A549 (cell line): ENCODE measurements around the gene DYSF.

Experiments
- CBX8 ChIP-seq: fragments of 200-600 bp; sonication (generic); IDR thresholded peaks from 2 replicates; pipeline ENCODE4 v1.6.1; 2016
- CTCF ChIP-seq: fragments of >200 bp; sonication (Bioruptor Twin); formaldehyde crosslinking; IDR thresholded peaks from 3 replicates; pipeline ENCODE4 v1.5.1; 2016
- EP300 ChIP-seq, 2 experiments: fragments of >200 bp; sonication (Bioruptor Twin); formaldehyde crosslinking; IDR thresholded peaks; 2 replicates in 1 of 2; 3 replicates in 1 of 2; pipeline ENCODE4 v1.6.1; 2016 to 2017
- JUN ChIP-seq, 2 experiments: fragments of >200 bp; sonication (Bioruptor Twin); formaldehyde crosslinking; IDR thresholded peaks; 2 replicates in 1 of 2; 3 replicates in 1 of 2; pipeline ENCODE4 v1.6.1; 2016 to 2017
- JUNB ChIP-seq: fragments of >200 bp; sonication (Bioruptor Twin); formaldehyde crosslinking; IDR thresholded peaks from 2 replicates; pipeline ENCODE4 v1.6.1; 2016
- POLR2A ChIP-seq: IDR thresholded peaks from 2 replicates; pipeline ENCODE4 v1.6.1; 2012; ENCODE audit warnings: mild to moderate bottlenecking, low read length
- RNF2 ChIP-seq: fragments of 200-600 bp; sonication (generic); IDR thresholded peaks from 2 replicates; pipeline ENCODE4 v1.6.1; 2016; ENCODE audit warnings: low read depth, mild to moderate bottlenecking, antibody characterized with exemption, moderate library complexity, borderline replicate concordance
- SREBF2 ChIP-seq: fragments of 450-650 bp; IDR thresholded peaks from 2 replicates; pipeline ENCODE4 v1.6.1; 2014; ENCODE audit warnings: mild to moderate bottlenecking, moderate library complexity

- TF ChIP-seq CTCF = no peak
- no peak for TF ChIP-seq RNF2
- no peak for TF ChIP-seq POLR2A
- no peak for TF ChIP-seq JUN (IDR thresholded peaks at IDR 0.05)
- no peak for TF ChIP-seq EP300 (IDR thresholded peaks at IDR 0.05)
- no peak for TF ChIP-seq SREBF2
- no peak for TF ChIP-seq JUNB
- no peak for TF ChIP-seq CBX8
These were observed 113.0 kb downstream of the DYSF start for GRCh38 chr2:71566372-71566771.
